HepG2 (cell line): ENCODE measurements around the gene DCUN1D4. TPM values are rescaled to one million over a fixed set of nuclear protein-coding genes. Genes with fewer than 3 reads are reported as not detected.

ENCODE experiments used
- ATAC-seq: fragments of 200-7000 bp; cut with Tn5 transposase; 3 replicates; pipeline ENCODE4 v1.9.1; 2020; ENCODE audit warnings: mild to moderate bottlenecking, moderate library complexity
- BruUV-seq: library from RNA; stranded (reverse); fragments of 400-500 nt; replicated peaks from 2 replicates; lab custom pipeline; 2021; lab: Mats Ljungman, UMichigan
- CTCF ChIA-PET: fragments of 300-600 bp; formaldehyde crosslinking; extraction: SDS; loops from one replicate; lab custom pipeline; 2021; ENCODE audit warnings: low total read pairs, inconsistent platforms, low intra/inter-chr PET ratio; lab: Yijun Ruan, JAX
- POLR2A ChIA-PET: fragments of 350-600 bp; sonication (Branson Sonifier 250); formaldehyde crosslinking; loops from one replicate; lab custom pipeline; 2020; ENCODE audit warnings: antibody characterized with exemption, inconsistent platforms; lab: Yijun Ruan, JAX
- DNase-seq: peaks from one replicate; pipeline ENCODE4 v3.0.0-alpha.2; 2015; ENCODE audit warnings: low spot score
- FAIRE-seq: peaks from 3 replicates; lab custom pipeline; 2011; peaks lifted over from hg19 to GRCh38; lab: Jason Lieb, UNC
- H2AFZ ChIP-seq: one replicate; pipeline ENCODE4 v1.6.1; 2011; ENCODE audit warnings: low read length, inconsistent platforms
- H3K27ac ChIP-seq: fragments of 300-600 bp; 3 replicates; pipeline ENCODE4 v1.8.0; 2011; ENCODE audit warnings: mixed run types, mild to moderate bottlenecking, mixed read lengths, low read length, inconsistent platforms; ENCODE audit not compliant: insufficient read depth; ENCODE audit errors: extremely low read length
- H3K27me3 ChIP-seq, 2 experiments: fragments of 200-600 bp in 1 of 2; 2 replicates in 1 of 2; 3 replicates in 1 of 2; pipeline versions ENCODE4 v1.6.0 to v1.8.0; 2011; ENCODE audit warnings: low read length in 2 of 2, mild to moderate bottlenecking in 2 of 2, moderate library complexity in 2 of 2, inconsistent platforms in 1 of 2; ENCODE audit not compliant: insufficient read depth in 2 of 2, control insufficient read depth in 1 of 2
- H3K36me3 ChIP-seq, 2 experiments: fragments of 200-600 bp in 1 of 2; replicated peaks in 1 of 2; 2 replicates in 1 of 2; 3 replicates in 1 of 2; pipeline versions ENCODE4 v1.5.1 to v1.8.0; 2011; ENCODE audit warnings: low read length in 2 of 2, inconsistent platforms in 1 of 2; ENCODE audit not compliant: insufficient read depth in 2 of 2, control insufficient read depth in 1 of 2
- H3K4me1 ChIP-seq: 2 replicates; pipeline ENCODE4 v1.5.1; 2012; ENCODE audit warnings: low read length, inconsistent platforms; ENCODE audit not compliant: insufficient read depth
- H3K4me2 ChIP-seq: 2 replicates; pipeline ENCODE4 v1.6.0; 2011; ENCODE audit warnings: low read depth, low read length, inconsistent platforms
- H3K4me3 ChIP-seq, 3 experiments: fragments of 200-600 bp in 1 of 3; sonication (generic), shearing (Covaris generic) in 1 of 3; replicated peaks in 1 of 3; 2 replicates each; pipeline ENCODE4 v1.5.1; 2011 to 2016; ENCODE audit warnings: low read length in 3 of 3, inconsistent platforms in 2 of 3, low read depth in 2 of 3, mild to moderate bottlenecking in 2 of 3, control low read depth in 1 of 3, mixed read lengths in 1 of 3; ENCODE audit not compliant: insufficient read depth in 1 of 3
- H3K79me2 ChIP-seq: one replicate; pipeline ENCODE4 v1.6.1; 2011; ENCODE audit warnings: low read length, inconsistent platforms; ENCODE audit not compliant: insufficient read depth
- H3K9ac ChIP-seq: 2 replicates; pipeline ENCODE4 v1.6.0; 2011; ENCODE audit warnings: mild to moderate bottlenecking, low read depth, low read length, inconsistent platforms; ENCODE audit not compliant: insufficient read depth
- H3K9me3 ChIP-seq: 2 replicates; pipeline ENCODE4 v1.5.1; 2012; ENCODE audit warnings: mild to moderate bottlenecking, low read length
- H4K20me1 ChIP-seq: 2 replicates; pipeline ENCODE4 v1.6.0; 2011; ENCODE audit warnings: inconsistent platforms, mild to moderate bottlenecking, low read length, moderate library complexity; ENCODE audit not compliant: insufficient read depth
- ASH2L ChIP-seq: fragments of 300-600, 200-600 bp; sonication (generic); IDR thresholded peaks from 2 replicates; pipeline ENCODE4 v1.7.0; 2017; ENCODE audit warnings: low read depth, mild to moderate bottlenecking, moderate library complexity, mixed read lengths, low read length; ENCODE audit not compliant: insufficient read length
- FOXO1 ChIP-seq: sonication (generic); formaldehyde crosslinking; IDR thresholded peaks from 2 replicates; pipeline ENCODE4 v1.4.0; 2020; ENCODE audit warnings: missing genetic modification reagents
- GFI1 ChIP-seq: sonication (generic); formaldehyde crosslinking; IDR thresholded peaks from 2 replicates; pipeline ENCODE4 v1.5.0; 2020; ENCODE audit warnings: missing genetic modification reagents, mild to moderate bottlenecking, borderline replicate concordance
- HDAC1 ChIP-seq: sonication (generic); formaldehyde crosslinking; IDR thresholded peaks from 2 replicates; pipeline ENCODE4 v1.5.1; 2020; ENCODE audit warnings: mild to moderate bottlenecking, missing genetic modification reagents
- KLF12 ChIP-seq: sonication (generic); formaldehyde crosslinking; IDR thresholded peaks from 2 replicates; pipeline ENCODE4 v1.4.0; 2020; ENCODE audit warnings: missing genetic modification reagents, borderline replicate concordance
- LCORL ChIP-seq, 2 experiments: fragments of 450-650 bp in 1 of 2; sonication (generic) in 1 of 2; formaldehyde crosslinking in 1 of 2; IDR thresholded peaks; 2 replicates each; pipeline versions ENCODE4 v1.5.0 to v1.6.1; 2017 to 2020; ENCODE audit warnings: antibody characterized with exemption in 1 of 2, missing genetic modification reagents in 1 of 2
- NR3C1 ChIP-seq: sonication (generic); formaldehyde crosslinking; IDR thresholded peaks from 2 replicates; pipeline ENCODE4 v1.4.0; 2020; ENCODE audit warnings: missing genetic modification reagents
- NRL ChIP-seq: sonication (generic); formaldehyde crosslinking; IDR thresholded peaks from 2 replicates; pipeline ENCODE4 v1.5.0; 2020; ENCODE audit warnings: missing genetic modification reagents, mild to moderate bottlenecking, moderate library complexity, borderline replicate concordance
- REST ChIP-seq, 2 experiments: IDR thresholded peaks; 2 replicates each; pipeline ENCODE4 v1.6.1; 2011 to 2012; ENCODE audit warnings: low read length in 2 of 2, borderline replicate concordance in 1 of 2, low read depth in 1 of 2, mild to moderate bottlenecking in 1 of 2, moderate library complexity in 1 of 2
- SKIL ChIP-seq: sonication (generic); formaldehyde crosslinking; IDR thresholded peaks from 2 replicates; pipeline ENCODE4 v1.8.0; 2022; ENCODE audit warnings: missing genetic modification reagents, mild to moderate bottlenecking, moderate library complexity, borderline replicate concordance
- TAF15 ChIP-seq: fragments of 200-400 bp; formaldehyde crosslinking; IDR thresholded peaks from one replicate; pipeline ENCODE4 v1.6.1; 2018; ENCODE audit warnings: mild to moderate bottlenecking, low read depth, low read length; ENCODE audit not compliant: poor library complexity, severe bottlenecking
- ZBTB3 ChIP-seq: sonication (generic); formaldehyde crosslinking; IDR thresholded peaks from 2 replicates; pipeline ENCODE4 v1.4.0; 2020; ENCODE audit warnings: low read depth, mild to moderate bottlenecking, moderate library complexity, missing genetic modification reagents, borderline replicate concordance
- ZNF574 ChIP-seq: sonication (generic); formaldehyde crosslinking; IDR thresholded peaks from 2 replicates; pipeline ENCODE4 v1.4.0; 2020; ENCODE audit warnings: missing genetic modification reagents
- ZNF660 ChIP-seq: sonication (generic); formaldehyde crosslinking; IDR thresholded peaks from 2 replicates; pipeline ENCODE4 v1.5.1; 2020; ENCODE audit warnings: mild to moderate bottlenecking, low read depth, missing genetic modification reagents, borderline replicate concordance
- WGBS: methylation state at CpG from one replicate; pipeline ENCODE4 v1.1.6; 2017; ENCODE audit warnings: low lambda C conversion rate; 5-methylcytosine and 5-hydroxymethylcytosine counted together
- in situ Hi-C: cut with HindIII; loops from 2 replicates; pipeline ENCODE4 v1.10.0; 2017; ENCODE audit warnings: low pct_unique_long_range_greater_than_20kb; ENCODE audit not compliant: extremely low pct_ligation_motif_present
- intact Hi-C: fragments of 100-400 bp; cut with micrococcal nuclease; formaldehyde crosslinking; loops from one replicate; pipeline ENCODE4 v1.10.0; 2022; ENCODE audit not compliant: unreplicated experiment
- polyA plus RNA-seq, 8 experiments: library from polyadenylated mRNA; depleted of rRNA in 3 of 8; stranded (reverse) in 7 of 8; unstranded in 1 of 8; fragments of >200 nt; fragmentation: Illumina TruSeq in 4 of 8; extraction: Trizol in 4 of 8; gene quantifications; 2 replicates each; pipeline versions ENCODE4 v1.2.1 to v1.2.3, GENCODE V29; 2011 to 2016; ENCODE audit warnings: low read depth in 4 of 8, missing spikeins in 1 of 8, mixed read lengths in 1 of 8; ENCODE audit not compliant: insufficient read depth in 1 of 8
- total RNA-seq, 5 experiments: library from RNA; depleted of rRNA; stranded (reverse); fragments of >200 nt; fragmentation: Illumina TruSeq; extraction: Trizol; gene quantifications; 2 replicates each; pipeline ENCODE4 v1.2.3, GENCODE V29; 2016; ENCODE audit warnings: low read depth in 1 of 5

DCUN1D4 gene
- total and polyA plus RNA-seq, 2 of the 13 experiments (the other 11 are each of a cell fraction or from before 2014, with no cell fraction given): 27.9 to 44.4 TPM

GRCh38 chr4:51855270-51855669 is 12.3 kb downstream of the DCUN1D4 start:
- POLR2A ChIA-PET: no interaction called here
- H3K9ac ChIP-seq: no peak overlapping the region
- no TSS peak for BruUV-seq
- no peak overlapping the region for H2AFZ ChIP-seq
- peaks cover 94% of the 10 kb centered on the region for H3K79me2 ChIP-seq
- WGBS: 96% methylated on average over 2 of the region's 2 CpGs
- DNase-seq (no peak), ATAC-seq (no peak), FAIRE-seq (no peak)
- CTCF ChIA-PET: no interaction called here
- no peaks in the 10 kb centered on the region for H3K9me3 ChIP-seq
- H3K36me3 ChIP-seq: no peaks in the 10 kb centered on the region
- H3K4me3 ChIP-seq: no peak overlapping the region
- no peak overlapping the region for H3K27ac ChIP-seq
- no peaks in the 10 kb centered on the region; the same call in 1 of the 2 replicates for H4K20me1 ChIP-seq
- in situ Hi-C loops (no loop called here), intact Hi-C loops (no loop called here)
- no peak overlapping the region for H3K4me2 ChIP-seq
- H3K27me3 ChIP-seq: no peaks in the 10 kb centered on the region
- peaks cover 61% of the 10 kb centered on the region for H3K4me1 ChIP-seq
- TF ChIP-seq KLF12 (CRISPR knock-in tag) (no peak), TAF15 (no peak), SKIL (CRISPR knock-in tag) (no peak), ZNF660 (no peak), NR3C1 (CRISPR knock-in tag) (no peak), ZNF574 (CRISPR knock-in tag) (no peak), LCORL (IDR thresholded peaks at IDR 0.05) (no peak), LCORL (CRISPR knock-in tag; IDR thresholded peaks at IDR 0.05) (no peak), NRL (CRISPR knock-in tag) (no peak), FOXO1 (CRISPR knock-in tag) (no peak), ASH2L (no peak), GFI1 (no peak), HDAC1 (CRISPR knock-in tag) (no peak), REST (IDR thresholded peaks at IDR 0.05; ENCODE audit: borderline replicate concordance in 1 of 2, low read depth in 1 of 2, low read length in 2 of 2) (no peak), ZBTB3 (no peak)
